Dermis microvascular lymphatic vessel endothelial cell (primary cell): ENCODE results near the gene RNLS. TPM values are rescaled to one million over a fixed set of nuclear protein-coding genes. Genes with fewer than 3 reads are reported as not detected.
"Not testable (repeated sequence)": the region's sequence is repeated elsewhere in the genome, so short reads cannot be mapped to it uniquely, and the experiment has no call there.

ENCODE experiments used
- DNase-seq, 2 donors: peaks; one replicate each; pipeline versions ENCODE4 v3.0.0 to v3.0.0-alpha.2; 2010; ENCODE audit warnings: low read depth in 2 of 2
- total RNA-seq: library from RNA; depleted of rRNA; stranded (reverse); fragments of >200 nt; gene quantifications from 2 replicates; pipeline ENCODE4 v1.2.1, GENCODE V29; 2014

RNLS gene
- total RNA-seq, 1 donor from 2014 or later, result 0.39 TPM

GRCh38 chr10:88297103-88297502 is 286.0 kb downstream of the RNLS start:
- DNase-seq, result no peak

- DNase-seq, result no peak
Measured at GRCh38 chr10:88293651-88294230, 289.4 kb downstream of the RNLS start.

GRCh38 chr10:88293073-88293472 is 290.0 kb downstream of the RNLS start:
- DNase-seq, result no peak

GRCh38 chr10:88292185-88292514 is 291.0 kb downstream of the RNLS start:
- DNase-seq, result no peak

- DNase-seq, result no peak
Measured at GRCh38 chr10:88291289-88292184, 291.6 kb downstream of the RNLS start.

GRCh38 chr10:88289342-88289741 is 293.8 kb downstream of the RNLS start:
- DNase-seq, result no peak

GRCh38 chr10:88288320-88289059 is 294.6 kb downstream of the RNLS start:
- DNase-seq, result no peak

GRCh38 chr10:88286030-88286429 is 297.1 kb downstream of the RNLS start:
- no peak for DNase-seq

GRCh38 chr10:88281592-88282347 is 301.3 kb downstream of the RNLS start:
- peak in 1 of 2 donors; percentile 27 for DNase-seq

- no peak for DNase-seq
Measured at GRCh38 chr10:88280518-88280917, 302.6 kb downstream of the RNLS start.

- no peak for DNase-seq
Measured at GRCh38 chr10:88278912-88279311, 304.2 kb downstream of the RNLS start.

GRCh38 chr10:88276945-88277344 is 306.2 kb downstream of the RNLS start:
- DNase-seq, result not testable (repeated sequence)

- no peak for DNase-seq
Measured at GRCh38 chr10:88274286-88274685, 308.8 kb downstream of the RNLS start.

- no peak for DNase-seq
Measured at GRCh38 chr10:88273567-88273966, 309.6 kb downstream of the RNLS start.

GRCh38 chr10:88271761-88272543 is 311.2 kb downstream of the RNLS start:
- no peak for DNase-seq

GRCh38 chr10:88270871-88271713 is 312.0 kb downstream of the RNLS start:
- no peak for DNase-seq

GRCh38 chr10:88270061-88270808 is 312.9 kb downstream of the RNLS start:
- DNase-seq, result no peak

GRCh38 chr10:88262591-88263234 is 320.4 kb downstream of the RNLS start:
- DNase-seq, result no peak

GRCh38 chr10:88261152-88261551 is 322.0 kb downstream of the RNLS start:
- DNase-seq, result no peak
